Right hindlimb (tissue), 1 donor: ENCODE results near the gene SULT4A1.
A peak's percentile ranks its signal among the peaks of the same experiment; 100 is the strongest.

ENCODE experiments used
- DNase-seq: peaks from one replicate; pipeline ENCODE4 v3.0.0-alpha.2; 2018

The SULT4A1 gene

GRCh38 chr22:43843783-43844530 is 18.4 kb downstream of the SULT4A1 start:
- DNase-seq, result no peak

- no peak for DNase-seq
Observed at GRCh38 chr22:43841742-43842141, 20.6 kb downstream of the SULT4A1 start.

- no peak for DNase-seq
Observed at GRCh38 chr22:43840851-43841250, 21.5 kb downstream of the SULT4A1 start.

DNA sequence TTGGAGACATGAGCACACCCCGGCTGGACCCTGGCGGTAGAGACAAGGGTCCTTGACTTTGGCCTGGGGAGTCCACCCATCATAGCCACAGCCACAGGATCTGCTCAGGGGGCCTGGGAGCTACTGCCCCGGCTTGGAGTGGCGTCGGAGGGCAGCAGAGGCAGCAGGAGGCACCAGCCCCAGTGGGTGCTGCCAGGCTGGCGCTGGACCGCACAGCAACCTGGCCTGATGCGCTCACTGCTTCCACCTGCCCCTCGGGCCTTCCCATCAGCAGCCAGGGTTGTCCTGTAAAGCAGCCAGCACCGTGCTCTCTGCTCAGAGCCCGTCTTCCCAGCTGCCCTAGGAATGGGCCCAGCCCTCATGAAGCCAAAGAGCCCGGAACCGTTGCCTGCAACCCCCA is 21.9 kb downstream of the SULT4A1 start:
- no peak for DNase-seq

DNA sequence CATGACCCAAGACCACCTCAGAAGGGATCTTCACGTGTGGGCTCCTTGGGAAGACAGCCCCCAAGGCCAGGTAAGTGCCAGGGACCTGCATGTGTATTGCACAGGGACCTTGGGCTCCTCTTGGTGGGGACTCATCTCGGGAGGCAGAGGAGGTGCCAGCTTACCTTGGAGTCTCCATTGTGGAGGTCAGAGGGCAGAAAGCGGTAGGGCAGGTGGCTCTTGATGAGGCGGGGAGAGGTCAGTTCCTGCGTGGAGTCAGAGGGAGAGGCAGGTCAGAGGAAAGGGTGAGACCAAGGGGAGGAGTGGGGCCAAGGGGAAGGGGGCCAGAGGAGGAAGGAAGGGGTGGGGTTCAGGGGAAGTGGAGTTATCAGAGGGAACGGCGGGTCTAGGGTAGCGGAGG is 22.5 kb downstream of the SULT4A1 start:
- no peak for DNase-seq

- DNase-seq, result no peak
Observed at GRCh38 chr22:43838571-43839307, 23.6 kb downstream of the SULT4A1 start.

DNA sequence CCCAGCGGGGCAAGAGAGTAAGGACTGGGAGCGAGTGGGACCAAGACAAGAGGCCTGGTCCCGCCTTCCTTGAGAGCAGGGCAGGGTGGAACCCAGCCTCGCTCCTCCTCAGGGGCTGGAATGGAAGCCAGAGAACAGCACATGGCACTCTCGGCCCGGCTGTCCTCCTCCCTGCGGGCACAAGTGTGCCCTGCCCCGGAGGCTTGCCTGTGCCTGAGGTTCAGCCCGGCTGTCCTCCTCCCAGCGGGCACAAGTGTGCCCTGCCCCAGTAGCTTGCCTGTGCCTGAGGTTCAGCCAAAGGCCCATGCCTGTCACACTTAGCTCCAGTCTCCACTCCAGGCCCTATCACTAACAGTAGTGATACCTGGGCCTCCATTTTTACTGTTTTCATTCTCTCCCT is 24.2 kb downstream of the SULT4A1 start:
- DNase-seq, result no peak

DNA sequence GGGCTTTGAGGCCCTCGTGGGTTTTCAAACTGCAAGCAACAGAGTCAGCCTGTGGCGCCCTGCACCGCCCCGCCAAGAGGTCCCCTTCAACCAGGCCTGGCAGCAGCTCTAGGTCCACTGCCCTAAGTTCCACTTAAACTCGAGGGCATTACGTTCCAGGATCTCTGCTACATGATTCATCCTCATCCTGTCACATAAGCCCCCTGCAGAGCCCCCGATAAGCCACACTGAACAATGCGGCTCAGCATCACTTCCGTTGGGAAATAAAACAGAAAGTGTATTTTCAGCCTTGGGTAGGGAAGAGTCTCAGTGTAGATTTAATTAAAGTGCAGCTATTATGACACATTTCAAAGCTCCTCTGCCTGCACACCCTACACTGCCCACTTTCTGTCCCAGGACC is 24.6 kb downstream of the SULT4A1 start:
- no peak for DNase-seq

DNA sequence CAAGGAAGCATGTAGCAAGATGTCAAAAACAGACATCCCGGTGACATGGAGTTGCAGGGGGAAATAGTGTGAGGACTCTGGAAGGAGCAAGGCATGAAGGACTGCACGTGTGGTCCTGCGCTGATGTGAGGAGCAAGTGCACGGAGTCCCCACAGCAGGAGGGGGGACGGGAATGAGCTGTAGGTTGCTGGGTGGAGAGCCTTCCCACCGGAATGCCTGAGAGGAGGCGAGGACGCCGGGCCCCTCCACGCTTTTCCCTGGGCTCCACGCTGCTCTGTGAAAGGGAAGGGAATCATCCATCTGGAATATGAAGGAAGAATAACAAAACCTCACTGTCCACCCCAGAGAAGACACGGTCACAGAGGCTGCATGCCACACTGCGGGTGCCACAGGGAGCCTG is 26.6 kb downstream of the SULT4A1 start:
- DNase-seq, result no peak

DNA sequence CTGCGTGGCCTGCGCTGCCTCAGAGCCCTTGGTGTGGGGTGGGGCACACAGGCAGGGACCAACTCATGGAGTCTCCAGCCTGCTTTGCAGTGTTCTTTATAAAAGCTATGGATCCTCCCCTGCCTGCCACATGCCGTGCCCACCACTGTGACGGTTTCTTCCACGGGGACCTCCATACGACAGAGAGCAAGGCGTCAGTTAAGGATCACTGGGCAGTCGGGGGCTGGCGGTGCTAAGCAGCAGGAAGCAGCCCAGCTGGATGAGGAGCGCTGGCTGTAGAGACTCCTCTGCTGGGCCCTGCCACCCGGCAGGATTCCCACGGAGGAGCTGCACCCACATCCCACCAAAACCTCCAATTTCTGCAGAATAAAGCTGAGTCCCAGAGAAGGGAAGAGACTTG is 27.1 kb downstream of the SULT4A1 start:
- no peak for DNase-seq

- DNase-seq, result no peak
Observed at GRCh38 chr22:43833286-43834240, 28.8 kb downstream of the SULT4A1 start.

DNA sequence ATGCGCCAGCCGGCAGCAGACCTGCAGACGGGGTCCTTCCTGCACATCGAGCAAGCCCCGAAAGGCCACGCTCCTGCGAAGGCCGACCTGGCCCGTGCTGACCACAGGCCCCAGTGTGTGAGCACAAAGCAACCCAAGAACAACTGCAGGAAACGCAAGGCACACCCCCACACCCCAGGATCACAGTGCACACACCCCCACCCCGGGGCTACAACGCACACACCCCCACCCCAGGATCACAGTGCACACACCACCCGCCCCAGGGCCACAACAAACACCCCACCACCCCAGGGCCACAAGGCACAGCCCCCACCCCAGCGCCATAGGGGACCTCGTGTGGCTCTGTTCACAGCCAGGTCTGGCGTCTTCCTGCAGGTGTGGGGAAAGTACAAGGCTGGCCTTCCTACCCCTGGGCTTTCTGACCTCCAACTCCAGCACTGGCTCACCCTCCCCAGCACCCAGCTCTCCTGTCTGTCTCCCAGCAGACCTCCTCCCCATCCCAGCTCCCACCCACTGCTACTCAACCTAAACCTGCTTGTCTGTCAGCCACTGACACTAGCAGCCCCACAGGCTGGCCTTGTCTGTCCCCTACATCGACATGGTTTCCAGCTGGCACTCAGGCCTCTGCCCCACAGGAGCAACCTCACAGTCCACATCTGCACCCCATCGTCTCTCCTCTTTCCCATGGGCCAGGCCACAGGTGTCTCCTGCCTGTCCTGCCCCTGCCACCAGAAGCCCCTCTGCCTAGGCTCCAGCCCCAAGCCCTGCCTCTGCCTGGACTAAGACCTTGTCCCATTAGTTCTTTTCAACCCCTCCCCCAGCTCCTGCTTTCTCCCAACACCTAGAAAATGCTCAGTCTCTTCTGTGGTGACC is 29.7 kb downstream of the SULT4A1 start:
- DNase-seq, result no peak

- DNase-seq, result no peak
Observed at GRCh38 chr22:43831561-43832392, 30.5 kb downstream of the SULT4A1 start.

DNA sequence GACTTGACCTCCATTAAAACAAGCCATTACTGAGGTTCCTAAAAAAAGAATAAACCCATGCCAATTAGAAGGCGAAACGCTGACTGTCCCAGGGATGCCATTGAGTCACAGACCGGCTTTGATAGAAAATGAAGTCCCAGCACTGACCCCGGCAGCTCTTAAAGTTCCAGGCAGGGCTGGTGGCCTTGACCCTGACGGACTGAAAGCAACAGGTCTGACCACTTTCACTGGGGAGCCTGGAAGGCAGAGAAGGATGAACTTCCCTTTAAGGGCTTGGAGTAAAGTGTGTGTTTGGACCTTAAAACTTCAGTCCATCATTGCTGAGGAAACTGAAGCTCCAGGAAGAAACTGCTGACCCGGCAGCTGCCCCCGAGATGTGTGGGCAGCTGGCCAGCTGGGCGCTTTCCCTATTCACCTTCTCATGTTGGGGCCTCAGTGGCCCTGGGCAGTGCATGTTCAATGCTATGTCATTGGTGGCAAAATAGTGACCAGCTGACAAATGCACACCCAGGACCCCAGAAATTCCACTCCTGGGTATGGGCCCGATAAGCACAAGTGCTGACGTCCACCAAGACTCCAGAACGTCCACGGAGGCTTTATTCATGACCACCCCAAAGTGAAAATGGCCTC is 31.3 kb downstream of the SULT4A1 start:
- no peak for DNase-seq

DNA sequence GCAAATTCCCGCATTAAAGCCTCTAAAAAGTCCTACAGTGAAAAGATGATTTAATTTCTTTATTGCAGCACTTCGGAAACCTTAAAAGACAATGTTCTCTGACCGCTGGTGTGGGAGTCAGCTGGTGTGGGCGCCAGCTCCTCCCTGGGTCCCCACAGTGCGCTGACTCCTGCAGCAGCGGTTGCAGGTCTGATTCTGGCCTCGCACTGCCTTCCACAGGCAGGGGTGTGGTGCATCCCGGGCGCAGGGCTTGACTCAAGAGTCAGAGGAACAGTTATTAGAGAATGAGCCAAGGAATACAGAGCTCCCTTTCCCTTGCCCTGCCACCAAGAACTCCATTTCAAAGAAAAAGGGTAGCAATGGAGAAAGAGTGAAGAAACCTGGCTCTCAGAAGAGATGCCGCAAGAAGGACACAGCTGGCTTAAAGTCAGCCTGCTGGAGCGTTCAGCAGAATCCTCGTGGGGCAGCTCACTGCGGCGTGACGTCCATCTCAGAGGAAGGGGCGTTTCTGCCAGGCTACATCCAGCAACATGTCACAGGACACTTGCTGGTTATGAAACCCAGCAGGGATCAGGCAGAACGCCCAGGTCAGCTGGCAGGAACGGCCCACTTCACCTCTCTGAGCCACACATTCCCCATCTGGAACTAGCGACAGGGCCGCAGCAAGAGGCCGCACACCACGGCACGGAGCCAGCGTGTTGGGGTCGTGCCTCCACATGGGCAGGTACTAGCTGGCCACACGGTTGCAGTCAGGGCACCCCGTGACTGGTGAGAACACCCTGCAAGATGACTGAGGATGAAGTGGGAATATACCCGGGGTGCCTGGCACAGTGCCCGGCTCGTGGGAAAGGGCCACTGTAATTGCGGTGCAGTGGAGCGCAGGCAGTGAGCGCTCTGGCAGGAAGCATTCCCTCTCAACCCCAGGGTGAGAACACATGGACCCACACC is 32.1 kb downstream of the SULT4A1 start:
- peak; percentile 47 for DNase-seq

GRCh38 chr22:43828998-43829782 is 33.1 kb downstream of the SULT4A1 start:
- DNase-seq, result peak; percentile 88

- no peak for DNase-seq
Observed at GRCh38 chr22:43828725-43828997, 33.7 kb downstream of the SULT4A1 start.

DNA sequence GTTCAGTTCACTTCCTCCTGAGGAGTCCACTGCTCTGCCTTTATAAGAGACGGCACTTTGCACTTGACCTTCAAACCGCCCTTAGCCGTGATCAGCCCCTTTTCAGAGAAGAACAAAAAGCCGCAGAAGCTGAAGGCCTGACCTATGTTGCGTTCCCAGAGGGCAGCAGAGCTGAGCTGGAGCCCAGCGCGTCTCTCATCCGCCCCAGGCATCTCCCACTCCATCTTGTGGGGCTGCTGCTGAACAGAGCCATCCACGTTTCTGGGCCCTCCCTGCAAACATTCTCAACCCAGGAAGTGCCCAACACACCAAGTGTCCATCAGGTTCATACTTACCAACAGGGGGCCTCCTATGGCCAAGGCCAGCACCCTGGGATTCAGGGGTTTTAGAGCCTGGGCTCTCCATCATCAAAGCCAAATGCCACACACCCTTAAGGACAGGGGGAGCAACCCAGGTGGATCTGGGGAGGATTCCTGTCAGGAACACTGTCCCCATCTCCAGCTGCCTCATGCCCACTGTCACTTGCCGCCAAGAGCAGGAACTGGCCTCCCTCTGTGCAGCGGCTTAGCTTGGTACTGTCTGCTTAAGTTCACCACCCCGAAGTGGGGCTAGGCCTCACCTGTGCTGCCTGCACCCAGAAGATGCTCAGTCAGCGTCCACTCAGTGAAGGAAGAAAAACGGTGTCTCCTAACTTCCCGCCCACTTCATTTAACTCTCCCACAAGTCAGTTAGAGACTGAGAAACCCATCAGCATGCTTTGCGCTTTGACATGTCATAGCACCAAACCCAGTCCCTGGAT is 34.2 kb downstream of the SULT4A1 start:
- no peak for DNase-seq
